Upper lobe of left lung (tissue), 6 donors: ENCODE data around the gene MGAT1. TPM values are rescaled to one million over a fixed set of nuclear protein-coding genes. Genes with fewer than 3 reads are reported as not detected.

ENCODE experiments used
- ATAC-seq, 2 donors: fragments of 200-7000 bp; cut with Tn5 transposase; one replicate each; pipeline ENCODE4 v1.9.1; 2022; ENCODE audit warnings: mild to moderate bottlenecking in 2 of 2, moderate library complexity in 2 of 2; ENCODE audit not compliant: low FRiP score in 2 of 2
- DNase-seq, 2 donors: peaks; one replicate each; pipeline ENCODE4 v3.0.0-alpha.2; 2019 to 2020
- H3K27ac ChIP-seq, 4 donors: fragments of 200-600 bp; sonication (generic); one replicate each; pipeline ENCODE4 v1.5.1; 2016 to 2019
- H3K27me3 ChIP-seq, 4 donors: fragments of 200-600 bp; sonication (generic); one replicate each; pipeline ENCODE4 v1.5.1; 2017 to 2019
- H3K36me3 ChIP-seq, 4 donors: fragments of 200-600 bp; sonication (generic); one replicate each; pipeline ENCODE4 v1.5.1; 2016 to 2019
- H3K4me1 ChIP-seq, 4 donors: fragments of 200-600 bp; sonication (generic); one replicate each; pipeline ENCODE4 v1.5.1; 2018 to 2019
- H3K4me3 ChIP-seq, 4 donors: fragments of 200-600 bp; sonication (generic); one replicate each; pipeline ENCODE4 v1.5.1; 2017 to 2019; ENCODE audit warnings: mild to moderate bottlenecking in 2 of 4, moderate library complexity in 1 of 4
- H3K9me3 ChIP-seq, 4 donors: fragments of 200-600 bp; sonication (generic); one replicate each; pipeline ENCODE4 v1.5.1; 2018 to 2019
- EP300 ChIP-seq, 4 donors: sonication (generic); formaldehyde crosslinking; IDR thresholded peaks; one replicate each; pipeline ENCODE4 v1.5.1; 2017; ENCODE audit warnings: antibody characterized with exemption in 4 of 4, control low read depth in 2 of 4
- POLR2A ChIP-seq, 4 donors: fragments of 450-650 bp; IDR thresholded peaks; one replicate each; pipeline ENCODE4 v1.5.1; 2016 to 2017; ENCODE audit warnings: antibody characterized with exemption in 4 of 4, mild to moderate bottlenecking in 2 of 4
- POLR2AphosphoS5 ChIP-seq, 2 donors: sonication (generic); formaldehyde crosslinking; IDR thresholded peaks; one replicate each; pipeline ENCODE4 v1.5.1; 2017; ENCODE audit warnings: antibody characterized with exemption in 2 of 2
- WGBS, 2 donors: methylation state at CpG; one replicate each; pipeline ENCODE4 v1.1.5; 2017 to 2018; 5-methylcytosine and 5-hydroxymethylcytosine counted together
- total RNA-seq, 6 donors: library from RNA; depleted of rRNA in 4 of 6; stranded (reverse); fragments of >200 nt in 4 of 6; gene quantifications; one replicate each; pipeline versions ENCODE4 v1.1.0 to v1.2.1, GENCODE V29; 2016 to 2021
- TF ChIP-seq, protein P1 (sequence below), 6 experiments: fragments of 450-650 bp in 4 of 6; fragments of 200-600 bp in 2 of 6; sonication (generic) in 2 of 6; IDR thresholded peaks; one replicate each; pipeline ENCODE4 v1.5.1; 2016 to 2019; ENCODE audit warnings: antibody characterized with exemption in 6 of 6
- donor health status: DM: no; HTN: no; CAD: no; lungs with moderate emphysema.
- donor health status: DM: no; HTN: yes; CAD: no; lungs with severe emphysema.

MGAT1 gene
- total RNA-seq, 6 donors from 2014 or later = 148 to 392 (median 277) TPM

GRCh38 chr5:180824630-180825476 is 22.2 kb upstream of the MGAT1 start:
- Histone ChIP-seq H3K4me3 (no peak overlapping the region), H3K36me3 (peaks cover 0 to 3% (median 0%) of the 10 kb centered on the region in 4 donors), H3K27me3 (no peaks in the 10 kb centered on the region), H3K9me3 (no peaks in the 10 kb centered on the region), H3K4me1 (peaks cover 30 to 44% (median 37%) of the 10 kb centered on the region in 4 donors), H3K27ac (peak overlapping the region in 3 of 4 donors; percentile 58 to 79 (median 64))
- 67 to 76% methylated on average over 10 of the region's 10 CpGs for WGBS, 2 donors
- TF ChIP-seq POLR2AphosphoS5 (IDR thresholded peaks at IDR 0.05) = no peak
- no peak for TF ChIP-seq EP300 (IDR thresholded peaks at IDR 0.05)
- TF ChIP-seq, protein P1, sequence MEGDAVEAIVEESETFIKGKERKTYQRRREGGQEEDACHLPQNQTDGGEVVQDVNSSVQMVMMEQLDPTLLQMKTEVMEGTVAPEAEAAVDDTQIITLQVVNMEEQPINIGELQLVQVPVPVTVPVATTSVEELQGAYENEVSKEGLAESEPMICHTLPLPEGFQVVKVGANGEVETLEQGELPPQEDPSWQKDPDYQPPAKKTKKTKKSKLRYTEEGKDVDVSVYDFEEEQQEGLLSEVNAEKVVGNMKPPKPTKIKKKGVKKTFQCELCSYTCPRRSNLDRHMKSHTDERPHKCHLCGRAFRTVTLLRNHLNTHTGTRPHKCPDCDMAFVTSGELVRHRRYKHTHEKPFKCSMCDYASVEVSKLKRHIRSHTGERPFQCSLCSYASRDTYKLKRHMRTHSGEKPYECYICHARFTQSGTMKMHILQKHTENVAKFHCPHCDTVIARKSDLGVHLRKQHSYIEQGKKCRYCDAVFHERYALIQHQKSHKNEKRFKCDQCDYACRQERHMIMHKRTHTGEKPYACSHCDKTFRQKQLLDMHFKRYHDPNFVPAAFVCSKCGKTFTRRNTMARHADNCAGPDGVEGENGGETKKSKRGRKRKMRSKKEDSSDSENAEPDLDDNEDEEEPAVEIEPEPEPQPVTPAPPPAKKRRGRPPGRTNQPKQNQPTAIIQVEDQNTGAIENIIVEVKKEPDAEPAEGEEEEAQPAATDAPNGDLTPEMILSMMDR (IDR thresholded peaks at IDR 0.05) = no peak
- ATAC-seq (no peak), DNase-seq (no peak)

- H3K27me3 ChIP-seq = no peaks in the 10 kb centered on the region
- peaks cover 0 to 3% (median 0%) of the 10 kb centered on the region in 4 donors for H3K36me3 ChIP-seq
- 63 to 81% methylated on average over 6 of the region's 6 CpGs for WGBS, 2 donors
- no peak overlapping the region for H3K27ac ChIP-seq
- ATAC-seq (no peak), DNase-seq (no peak)
- no peak overlapping the region for H3K4me3 ChIP-seq
- TF ChIP-seq EP300 (IDR thresholded peaks at IDR 0.05) (no peak), POLR2AphosphoS5 (IDR thresholded peaks at IDR 0.05) (no peak), POLR2A (IDR thresholded peaks at IDR 0.05) (no peak)
- TF ChIP-seq, protein P1 (IDR thresholded peaks at IDR 0.05) = no peak
- no peaks in the 10 kb centered on the region for H3K9me3 ChIP-seq
- H3K4me1 ChIP-seq = peaks cover 31 to 40% (median 34%) of the 10 kb centered on the region in 4 donors
These were observed 21.5 kb upstream of the MGAT1 start for GRCh38 chr5:180823940-180824629.

DNA sequence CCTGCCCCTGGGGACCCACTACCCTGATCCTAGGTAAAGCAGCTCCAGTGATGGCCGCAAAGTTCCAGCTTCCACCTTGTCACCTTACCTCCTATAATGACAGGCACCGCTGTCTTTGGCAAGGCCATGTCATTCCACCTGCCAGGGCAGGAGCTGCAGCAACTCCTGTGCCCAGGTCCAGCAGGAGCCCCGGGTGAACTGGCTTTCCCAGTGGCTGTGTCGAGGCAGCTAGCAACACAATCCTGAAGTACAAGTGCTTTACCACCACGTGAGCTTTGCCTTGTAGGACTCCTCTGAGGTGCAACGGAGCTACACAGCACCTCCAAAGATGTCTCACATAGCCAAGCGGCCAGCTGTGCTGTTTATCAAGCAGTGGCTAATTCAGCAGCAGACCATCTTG is 20.7 kb upstream of the MGAT1 start:
- no peak for DNase-seq
- Histone ChIP-seq H3K9me3 (no peaks in the 10 kb centered on the region), H3K4me1 (peaks cover 31 to 45% (median 35%) of the 10 kb centered on the region in 4 donors), H3K27ac (no peak overlapping the region), H3K4me3 (no peak overlapping the region), H3K36me3 (peaks cover 0 to 3% (median 0%) of the 10 kb centered on the region in 4 donors), H3K27me3 (no peaks in the 10 kb centered on the region)
- TF ChIP-seq, protein P1 (IDR thresholded peaks at IDR 0.05) = no peak
- TF ChIP-seq EP300 (IDR thresholded peaks at IDR 0.05) (no peak), POLR2AphosphoS5 (IDR thresholded peaks at IDR 0.05) (no peak), POLR2A (IDR thresholded peaks at IDR 0.05) (no peak)
- 60 to 88% methylated on average over 6 to 7 of the region's 7 CpGs for WGBS, 2 donors
- ATAC-seq = no peak

- WGBS, 2 donors = 92% methylated on average over 4 of the region's 4 CpGs
- H3K4me1 ChIP-seq = peaks cover 45 to 56% (median 46%) of the 10 kb centered on the region in 4 donors
These were observed 18.9 kb upstream of the MGAT1 start for GRCh38 chr5:180821538-180821937.

More at GRCh38 chr5:180821538-180821937, 18.9 kb upstream of the MGAT1 start:
- TF ChIP-seq, protein P1 (IDR thresholded peaks at IDR 0.05) = no peak
- TF ChIP-seq POLR2AphosphoS5 (IDR thresholded peaks at IDR 0.05) (no peak), POLR2A (IDR thresholded peaks at IDR 0.05) (no peak), EP300 (IDR thresholded peaks at IDR 0.05) (no peak)
- Histone ChIP-seq H3K27ac (peak overlapping the region; percentile 43 to 81 (median 72)), H3K4me3 (no peak overlapping the region), H3K27me3 (no peaks in the 10 kb centered on the region), H3K9me3 (no peaks in the 10 kb centered on the region), H3K36me3 (peaks cover 0 to 3% (median 0%) of the 10 kb centered on the region in 4 donors)
- ATAC-seq (no peak), DNase-seq (no peak)
